MM.1S (cell line): ENCODE results near the gene SLX9.

Experiments used
- DNase-seq: peaks from one replicate; pipeline ENCODE4 v3.0.0-alpha.2; 2015
- H2AFZ ChIP-seq: fragments of 300-600 bp; sonication (generic); 2 replicates; pipeline ENCODE4 v1.6.0; 2016; ENCODE audit warnings: antibody characterized with exemption, low read length
- H3F3A ChIP-seq: fragments of 300-600 bp; sonication (generic); 2 replicates; pipeline ENCODE4 v1.6.1; 2016; ENCODE audit warnings: mild to moderate bottlenecking, antibody characterized with exemption, low read length, moderate library complexity, mixed read lengths; ENCODE audit not compliant: insufficient read depth
- H3K27ac ChIP-seq: fragments of 300-600 bp; sonication (generic); 2 replicates; pipeline ENCODE4 v1.5.1; 2016; ENCODE audit warnings: mild to moderate bottlenecking, low read length
- H3K27me3 ChIP-seq: fragments of 300-600 bp; sonication (generic); replicated peaks from 2 replicates; pipeline ENCODE4 v1.6.0; 2016; ENCODE audit warnings: low read length; ENCODE audit not compliant: insufficient read depth
- H3K36me3 ChIP-seq: fragments of 300-600 bp; sonication (generic); replicated peaks from 2 replicates; pipeline ENCODE4 v1.6.1; 2016; ENCODE audit warnings: mild to moderate bottlenecking, low read length, mixed read lengths; ENCODE audit not compliant: insufficient read depth
- H3K4me1 ChIP-seq: fragments of 300-600 bp; sonication (generic); 2 replicates; pipeline ENCODE4 v1.6.1; 2016; ENCODE audit warnings: low read length, mixed read lengths
- H3K4me2 ChIP-seq: fragments of 300-600 bp; sonication (generic); 2 replicates; pipeline ENCODE4 v1.6.0; 2016; ENCODE audit warnings: low read depth, low read length
- H3K4me3 ChIP-seq: fragments of 300-600 bp; sonication (generic); 2 replicates; pipeline ENCODE4 v1.5.1; 2016; ENCODE audit warnings: low read length, mixed read lengths
- H3K79me2 ChIP-seq: fragments of 300-600 bp; sonication (generic); 2 replicates; pipeline ENCODE4 v1.6.1; 2016; ENCODE audit warnings: mixed run types, low read length, mixed read lengths
- H3K9ac ChIP-seq: fragments of 300-600 bp; sonication (generic); 2 replicates; pipeline ENCODE4 v1.6.1; 2016; ENCODE audit warnings: low read length, mixed read lengths
- H3K9me2 ChIP-seq: fragments of 300-600 bp; sonication (generic); replicated peaks from 2 replicates; pipeline ENCODE4 v1.6.1; 2016; ENCODE audit warnings: mild to moderate bottlenecking, low read length, mixed read lengths; ENCODE audit not compliant: insufficient read depth
- H3K9me3 ChIP-seq: fragments of 300-600 bp; sonication (generic); replicated peaks from 2 replicates; pipeline ENCODE4 v1.6.1; 2016; ENCODE audit warnings: mild to moderate bottlenecking, low read length, mixed read lengths; ENCODE audit not compliant: insufficient read depth
- H4K20me1 ChIP-seq: fragments of 300-600 bp; sonication (generic); 2 replicates; pipeline ENCODE4 v1.6.1; 2016; ENCODE audit warnings: mild to moderate bottlenecking, low read length, moderate library complexity, mixed read lengths; ENCODE audit not compliant: insufficient read depth
- EZH2 ChIP-seq: fragments of 300-600 bp; sonication (generic); optimal IDR thresholded peaks from 2 replicates; pipeline ENCODE3; 2017; ENCODE audit warnings: low read depth, mild to moderate bottlenecking, antibody characterized with exemption, low read length, mixed read lengths
- EZH2phosphoT487 ChIP-seq: fragments of 300-600 bp; sonication (generic); IDR thresholded peaks from 2 replicates; pipeline ENCODE4 v1.6.1; 2018; ENCODE audit warnings: antibody characterized with exemption, low read length
- TF ChIP-seq, protein P1 (sequence below): fragments of 300-600 bp; sonication (generic); IDR thresholded peaks from 2 replicates; pipeline ENCODE4 v1.5.1; 2016; ENCODE audit warnings: antibody characterized with exemption, low read length, mixed read lengths

Gene SLX9

DNA sequence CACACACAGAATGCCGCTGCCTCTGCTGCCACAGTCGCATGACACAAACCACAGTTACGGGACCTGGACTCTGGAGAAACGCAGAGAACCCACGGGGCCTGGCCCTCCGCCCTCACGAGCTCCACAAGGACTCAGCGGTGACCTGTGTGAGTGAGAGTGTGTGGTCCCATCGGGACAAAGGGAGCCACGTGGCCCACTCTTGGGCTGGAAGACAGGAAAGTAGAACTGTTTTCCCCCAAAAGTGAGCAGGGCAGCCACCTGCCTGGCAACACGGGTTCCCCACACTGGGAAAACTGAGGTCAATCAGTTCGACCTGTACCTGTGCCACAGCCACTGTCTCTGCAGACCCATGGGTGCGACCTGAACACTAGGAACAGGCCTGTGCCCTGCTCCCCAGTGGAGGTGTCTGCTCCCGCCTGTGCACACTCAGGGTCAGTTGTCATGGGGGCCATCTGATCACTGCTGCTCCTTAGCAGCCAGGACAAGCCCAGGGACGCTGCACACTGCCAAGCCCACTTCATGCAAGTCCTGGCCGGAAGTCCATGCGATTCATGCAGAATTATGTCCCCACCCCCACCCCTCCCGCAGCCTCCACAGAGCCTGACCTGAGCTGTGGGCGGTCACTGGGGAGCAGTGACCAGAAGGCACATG, 80.2 kb downstream of the SLX9 start:
- peaks cover 5% of the 10 kb centered on the region; the same call in 1 of the 2 replicates for H4K20me1 ChIP-seq
- no peaks in the 10 kb centered on the region for H3K9me2 ChIP-seq
- no peak overlapping the region for H3K4me2 ChIP-seq
- H3K27ac ChIP-seq: no peak overlapping the region
- H3F3A ChIP-seq: no peaks in the 10 kb centered on the region
- H3K9me3 ChIP-seq: no peaks in the 10 kb centered on the region
- no peak overlapping the region for H3K9ac ChIP-seq
- H3K4me3 ChIP-seq: no peak overlapping the region
- TF ChIP-seq, protein P1, sequence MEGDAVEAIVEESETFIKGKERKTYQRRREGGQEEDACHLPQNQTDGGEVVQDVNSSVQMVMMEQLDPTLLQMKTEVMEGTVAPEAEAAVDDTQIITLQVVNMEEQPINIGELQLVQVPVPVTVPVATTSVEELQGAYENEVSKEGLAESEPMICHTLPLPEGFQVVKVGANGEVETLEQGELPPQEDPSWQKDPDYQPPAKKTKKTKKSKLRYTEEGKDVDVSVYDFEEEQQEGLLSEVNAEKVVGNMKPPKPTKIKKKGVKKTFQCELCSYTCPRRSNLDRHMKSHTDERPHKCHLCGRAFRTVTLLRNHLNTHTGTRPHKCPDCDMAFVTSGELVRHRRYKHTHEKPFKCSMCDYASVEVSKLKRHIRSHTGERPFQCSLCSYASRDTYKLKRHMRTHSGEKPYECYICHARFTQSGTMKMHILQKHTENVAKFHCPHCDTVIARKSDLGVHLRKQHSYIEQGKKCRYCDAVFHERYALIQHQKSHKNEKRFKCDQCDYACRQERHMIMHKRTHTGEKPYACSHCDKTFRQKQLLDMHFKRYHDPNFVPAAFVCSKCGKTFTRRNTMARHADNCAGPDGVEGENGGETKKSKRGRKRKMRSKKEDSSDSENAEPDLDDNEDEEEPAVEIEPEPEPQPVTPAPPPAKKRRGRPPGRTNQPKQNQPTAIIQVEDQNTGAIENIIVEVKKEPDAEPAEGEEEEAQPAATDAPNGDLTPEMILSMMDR: no peak
- TF ChIP-seq EZH2phosphoT487: no peak
- TF ChIP-seq EZH2: no peak
- H3K36me3 ChIP-seq: no peaks in the 10 kb centered on the region
- no peak overlapping the region for H2AFZ ChIP-seq
- no peaks in the 10 kb centered on the region for H3K4me1 ChIP-seq
- no peak for DNase-seq
- no peaks in the 10 kb centered on the region for H3K79me2 ChIP-seq
- peaks cover 92% of the 10 kb centered on the region for H3K27me3 ChIP-seq

DNA sequence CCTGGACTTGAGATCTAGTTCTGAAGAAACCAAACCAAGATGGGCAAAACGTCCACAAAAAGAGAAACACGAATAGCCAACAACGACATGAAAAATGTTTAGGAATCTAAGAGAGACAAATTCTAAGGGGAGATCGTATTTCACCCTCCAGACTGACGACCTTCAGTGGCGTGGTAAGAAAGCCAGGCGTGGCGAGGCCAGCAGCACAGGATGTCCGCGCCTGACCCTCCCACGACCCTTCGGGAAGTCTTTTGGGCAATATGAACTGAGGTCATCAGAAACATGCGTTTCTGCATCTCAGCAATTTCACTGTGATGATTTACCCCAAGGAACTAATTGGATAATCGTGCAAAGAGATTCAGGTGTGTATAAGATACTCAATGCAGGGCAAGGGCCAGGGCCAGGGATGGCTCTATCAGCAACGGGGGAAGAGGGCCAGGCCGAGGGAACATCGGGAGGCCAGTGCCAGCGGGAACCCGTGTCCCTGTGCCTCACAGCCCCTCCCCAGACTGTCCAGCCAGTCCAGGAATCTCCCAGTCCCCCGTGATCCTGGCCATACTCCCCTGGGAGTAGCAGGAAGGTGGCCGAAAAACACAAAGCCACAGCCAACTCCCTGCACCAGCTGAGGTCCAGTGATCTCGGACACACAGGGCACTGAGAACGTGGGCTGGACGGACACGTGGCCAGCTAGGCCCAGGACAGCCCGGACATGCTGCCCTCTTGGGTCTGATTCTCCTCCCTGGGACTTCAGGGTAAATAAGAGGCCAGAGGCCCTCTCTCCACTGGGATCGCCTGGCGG, 81.0 kb downstream of the SLX9 start:
- no peak overlapping the region for H3K4me3 ChIP-seq
- peaks cover 5% of the 10 kb centered on the region; the same call in 1 of the 2 replicates for H4K20me1 ChIP-seq
- TF ChIP-seq, protein P1: no peak
- no peak for TF ChIP-seq EZH2
- no peak for TF ChIP-seq EZH2phosphoT487

DNA sequence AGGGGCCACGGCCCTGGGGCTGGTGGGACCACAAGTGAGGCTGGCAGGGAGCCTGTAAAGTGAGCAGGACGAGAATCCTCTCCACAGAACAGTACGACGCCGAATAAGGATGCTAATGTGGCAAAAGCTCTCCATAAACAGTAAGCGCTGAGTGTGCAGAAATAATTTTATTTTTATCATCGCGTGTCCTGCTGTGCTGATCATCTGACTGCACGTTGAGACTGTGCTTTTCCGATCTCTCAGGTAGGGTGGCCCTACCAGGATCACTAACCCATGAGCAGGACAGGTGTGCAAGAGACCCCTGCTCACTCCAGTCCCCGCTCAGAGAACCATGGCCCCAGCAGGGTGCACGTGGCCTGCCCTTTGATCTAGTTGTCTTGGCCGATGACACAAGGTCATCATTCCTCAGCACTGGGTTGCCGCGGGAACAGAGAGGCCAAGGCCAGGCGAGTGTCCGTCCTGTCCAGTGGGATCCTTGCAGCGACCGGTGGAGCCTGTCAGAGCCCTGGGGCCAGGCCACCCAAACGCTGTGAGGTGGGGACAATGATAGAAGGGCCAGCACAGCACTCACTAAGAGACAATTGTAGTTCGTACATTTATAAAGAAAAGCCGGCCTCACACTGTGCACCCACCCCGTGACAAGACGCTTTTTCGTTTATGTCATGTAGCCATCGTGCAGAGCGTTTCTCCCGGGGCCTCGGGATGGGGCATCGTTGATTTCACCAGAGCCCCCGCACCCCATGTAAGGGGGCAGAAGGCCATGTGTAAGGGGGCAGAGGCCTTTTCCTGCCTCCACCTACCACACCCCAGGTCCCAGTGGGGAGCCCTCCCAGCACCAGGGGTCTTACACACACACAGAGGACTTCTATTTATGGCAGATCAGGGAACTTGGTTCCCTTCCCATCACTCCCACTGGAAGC, 81.9 kb downstream of the SLX9 start:
- H3K9ac ChIP-seq: no peak overlapping the region
- TF ChIP-seq EZH2 (no peak), EZH2phosphoT487 (no peak)
- TF ChIP-seq, protein P1: no peak
- no peak overlapping the region for H3K4me3 ChIP-seq
- no peaks in the 10 kb centered on the region for H3K79me2 ChIP-seq
- H4K20me1 ChIP-seq: peaks cover 5% of the 10 kb centered on the region; the same call in 1 of the 2 replicates
- no peak overlapping the region for H3K4me2 ChIP-seq
- H3K4me1 ChIP-seq: no peaks in the 10 kb centered on the region
- no peak overlapping the region for H2AFZ ChIP-seq
- no peaks in the 10 kb centered on the region for H3F3A ChIP-seq
- H3K9me2 ChIP-seq: no peaks in the 10 kb centered on the region
- no peaks in the 10 kb centered on the region for H3K36me3 ChIP-seq
- no peak overlapping the region for H3K27ac ChIP-seq
- no peak for DNase-seq
- H3K27me3 ChIP-seq: peaks cover 92% of the 10 kb centered on the region
- H3K9me3 ChIP-seq: no peaks in the 10 kb centered on the region

More for the DNA sequence above, 81.0 kb downstream of the SLX9 start:
- Histone ChIP-seq H3K27me3 (peaks cover 92% of the 10 kb centered on the region), H2AFZ (no peak overlapping the region), H3K79me2 (no peaks in the 10 kb centered on the region), H3K9me2 (no peaks in the 10 kb centered on the region), H3K36me3 (no peaks in the 10 kb centered on the region), H3F3A (no peaks in the 10 kb centered on the region), H3K4me1 (no peaks in the 10 kb centered on the region), H3K4me2 (no peak overlapping the region), H3K9me3 (no peaks in the 10 kb centered on the region), H3K9ac (no peak overlapping the region), H3K27ac (no peak overlapping the region)
- no peak for DNase-seq
